HepG2 (cell line): Measurements from ENCODE around the gene RBM19. TPM values are rescaled to one million over a fixed set of nuclear protein-coding genes. Genes with fewer than 3 reads are reported as not detected.

Source experiments
- ATAC-seq: fragments of 200-7000 bp; cut with Tn5 transposase; 3 replicates; pipeline ENCODE4 v1.9.1; 2020; ENCODE audit warnings: mild to moderate bottlenecking, moderate library complexity
- BruUV-seq: library from RNA; stranded (reverse); fragments of 400-500 nt; replicated peaks from 2 replicates; lab custom pipeline; 2021; lab: Mats Ljungman, UMichigan
- CTCF ChIA-PET: fragments of 300-600 bp; formaldehyde crosslinking; extraction: SDS; loops from one replicate; lab custom pipeline; 2021; ENCODE audit warnings: low total read pairs, inconsistent platforms, low intra/inter-chr PET ratio; lab: Yijun Ruan, JAX
- POLR2A ChIA-PET: fragments of 350-600 bp; sonication (Branson Sonifier 250); formaldehyde crosslinking; loops from one replicate; lab custom pipeline; 2020; ENCODE audit warnings: antibody characterized with exemption, inconsistent platforms; lab: Yijun Ruan, JAX
- DNase-seq: peaks from one replicate; pipeline ENCODE4 v3.0.0-alpha.2; 2015; ENCODE audit warnings: low spot score
- FAIRE-seq: peaks from 3 replicates; lab custom pipeline; 2011; peaks lifted over from hg19 to GRCh38; lab: Jason Lieb, UNC
- H2AFZ ChIP-seq: one replicate; pipeline ENCODE4 v1.6.1; 2011; ENCODE audit warnings: low read length, inconsistent platforms
- H3K27ac ChIP-seq: fragments of 300-600 bp; 3 replicates; pipeline ENCODE4 v1.8.0; 2011; ENCODE audit warnings: mixed run types, mild to moderate bottlenecking, mixed read lengths, low read length, inconsistent platforms; ENCODE audit not compliant: insufficient read depth; ENCODE audit errors: extremely low read length
- H3K27me3 ChIP-seq, 2 experiments: fragments of 200-600 bp in 1 of 2; 2 replicates in 1 of 2; 3 replicates in 1 of 2; pipeline versions ENCODE4 v1.6.0 to v1.8.0; 2011; ENCODE audit warnings: low read length in 2 of 2, mild to moderate bottlenecking in 2 of 2, moderate library complexity in 2 of 2, inconsistent platforms in 1 of 2; ENCODE audit not compliant: insufficient read depth in 2 of 2, control insufficient read depth in 1 of 2
- H3K36me3 ChIP-seq, 2 experiments: fragments of 200-600 bp in 1 of 2; replicated peaks in 1 of 2; 2 replicates in 1 of 2; 3 replicates in 1 of 2; pipeline versions ENCODE4 v1.5.1 to v1.8.0; 2011; ENCODE audit warnings: low read length in 2 of 2, inconsistent platforms in 1 of 2; ENCODE audit not compliant: insufficient read depth in 2 of 2, control insufficient read depth in 1 of 2
- H3K4me1 ChIP-seq: 2 replicates; pipeline ENCODE4 v1.5.1; 2012; ENCODE audit warnings: low read length, inconsistent platforms; ENCODE audit not compliant: insufficient read depth
- H3K4me2 ChIP-seq: 2 replicates; pipeline ENCODE4 v1.6.0; 2011; ENCODE audit warnings: low read depth, low read length, inconsistent platforms
- H3K4me3 ChIP-seq, 3 experiments: fragments of 200-600 bp in 1 of 3; sonication (generic), shearing (Covaris generic) in 1 of 3; replicated peaks in 1 of 3; 2 replicates each; pipeline ENCODE4 v1.5.1; 2011 to 2016; ENCODE audit warnings: low read length in 3 of 3, inconsistent platforms in 2 of 3, low read depth in 2 of 3, mild to moderate bottlenecking in 2 of 3, control low read depth in 1 of 3, mixed read lengths in 1 of 3; ENCODE audit not compliant: insufficient read depth in 1 of 3
- H3K79me2 ChIP-seq: one replicate; pipeline ENCODE4 v1.6.1; 2011; ENCODE audit warnings: low read length, inconsistent platforms; ENCODE audit not compliant: insufficient read depth
- H3K9ac ChIP-seq: 2 replicates; pipeline ENCODE4 v1.6.0; 2011; ENCODE audit warnings: mild to moderate bottlenecking, low read depth, low read length, inconsistent platforms; ENCODE audit not compliant: insufficient read depth
- H3K9me3 ChIP-seq: 2 replicates; pipeline ENCODE4 v1.5.1; 2012; ENCODE audit warnings: mild to moderate bottlenecking, low read length
- H4K20me1 ChIP-seq: 2 replicates; pipeline ENCODE4 v1.6.0; 2011; ENCODE audit warnings: inconsistent platforms, mild to moderate bottlenecking, low read length, moderate library complexity; ENCODE audit not compliant: insufficient read depth
- EED ChIP-seq: sonication (generic); formaldehyde crosslinking; IDR thresholded peaks from 2 replicates; pipeline ENCODE4 v1.5.0; 2020; ENCODE audit warnings: mild to moderate bottlenecking, missing genetic modification reagents
- HDAC6 ChIP-seq: fragments of 200-600 bp; sonication (generic); IDR thresholded peaks from 2 replicates; pipeline ENCODE4 v1.7.0; 2017; ENCODE audit warnings: mild to moderate bottlenecking, antibody characterized with exemption, low read length, low read depth
- KDM2A ChIP-seq: sonication (generic); formaldehyde crosslinking; IDR thresholded peaks from 2 replicates; pipeline ENCODE4 v1.4.0; 2020; ENCODE audit warnings: low read depth, missing genetic modification reagents, borderline replicate concordance
- KDM6A ChIP-seq: IDR thresholded peaks from 2 replicates; pipeline ENCODE4 v1.6.1; 2016; ENCODE audit warnings: low read depth
- NR2F6 ChIP-seq, 2 experiments: IDR thresholded peaks; 2 replicates each; pipeline ENCODE4 v1.6.1; 2016; ENCODE audit warnings: antibody characterized with exemption in 1 of 2, mild to moderate bottlenecking in 1 of 2
- PCBP2 ChIP-seq: fragments of 200-400 bp; formaldehyde crosslinking; optimal IDR thresholded peaks from 2 replicates; pipeline ENCODE3; 2018; ENCODE audit warnings: low read length, low read depth; ENCODE audit not compliant: poor library complexity, severe bottlenecking
- PRMT3 ChIP-seq: sonication (generic); formaldehyde crosslinking; IDR thresholded peaks from 2 replicates; pipeline ENCODE4 v1.8.1; 2022; ENCODE audit warnings: low read depth, mild to moderate bottlenecking, moderate library complexity, missing genetic modification reagents, borderline replicate concordance
- TSC22D2 ChIP-seq: sonication (generic); formaldehyde crosslinking; IDR thresholded peaks from 2 replicates; pipeline ENCODE4 v1.5.1; 2020; ENCODE audit warnings: missing genetic modification reagents, mild to moderate bottlenecking, borderline replicate concordance
- ZKSCAN5 ChIP-seq: sonication (generic); formaldehyde crosslinking; IDR thresholded peaks from 2 replicates; pipeline ENCODE4 v1.5.1; 2020; ENCODE audit warnings: mild to moderate bottlenecking, missing genetic modification reagents
- ZNF263 ChIP-seq: sonication (generic); formaldehyde crosslinking; IDR thresholded peaks from 2 replicates; pipeline ENCODE4 v1.4.0; 2020; ENCODE audit warnings: missing genetic modification reagents
- ZNF329 ChIP-seq: sonication (generic); formaldehyde crosslinking; IDR thresholded peaks from 2 replicates; pipeline ENCODE4 v1.9.0; 2021; ENCODE audit warnings: low read depth, mild to moderate bottlenecking, missing genetic modification reagents
- ZNF362 ChIP-seq: sonication (generic); formaldehyde crosslinking; IDR thresholded peaks from 2 replicates; pipeline ENCODE4 v1.4.0; 2020; ENCODE audit warnings: missing genetic modification reagents, mild to moderate bottlenecking, borderline replicate concordance
- ZNF441 ChIP-seq: sonication (generic); formaldehyde crosslinking; IDR thresholded peaks from 2 replicates; pipeline ENCODE4 v1.7.0; 2021; ENCODE audit warnings: missing genetic modification reagents, borderline replicate concordance
- ZNF546 ChIP-seq: sonication (generic); formaldehyde crosslinking; conservative IDR thresholded peaks from 2 replicates; pipeline ENCODE4 v1.8.1; 2023; ENCODE audit warnings: mild to moderate bottlenecking, missing genetic modification reagents
- ZNF564 ChIP-seq: sonication (generic); formaldehyde crosslinking; IDR thresholded peaks from 2 replicates; pipeline ENCODE4 v1.8.1; 2023; ENCODE audit warnings: mild to moderate bottlenecking, missing genetic modification reagents
- ZNF614 ChIP-seq: IDR thresholded peaks from 2 replicates; pipeline ENCODE4 v1.6.1; 2018; ENCODE audit warnings: missing biosample characterization, missing genetic modification reagents, inconsistent platforms, borderline replicate concordance
- ZNF746 ChIP-seq: sonication (generic); formaldehyde crosslinking; IDR thresholded peaks from 2 replicates; pipeline ENCODE4 v1.8.0; 2022; ENCODE audit warnings: mild to moderate bottlenecking, missing genetic modification reagents
- WGBS: methylation state at CpG from one replicate; pipeline ENCODE4 v1.1.6; 2017; ENCODE audit warnings: low lambda C conversion rate; 5-methylcytosine and 5-hydroxymethylcytosine counted together
- in situ Hi-C: cut with HindIII; loops from 2 replicates; pipeline ENCODE4 v1.10.0; 2017; ENCODE audit warnings: low pct_unique_long_range_greater_than_20kb; ENCODE audit not compliant: extremely low pct_ligation_motif_present
- intact Hi-C: fragments of 100-400 bp; cut with micrococcal nuclease; formaldehyde crosslinking; loops from one replicate; pipeline ENCODE4 v1.10.0; 2022; ENCODE audit not compliant: unreplicated experiment
- polyA plus RNA-seq, 8 experiments: library from polyadenylated mRNA; depleted of rRNA in 3 of 8; stranded (reverse) in 7 of 8; unstranded in 1 of 8; fragments of >200 nt; fragmentation: Illumina TruSeq in 4 of 8; extraction: Trizol in 4 of 8; gene quantifications; 2 replicates each; pipeline versions ENCODE4 v1.2.1 to v1.2.3, GENCODE V29; 2011 to 2016; ENCODE audit warnings: low read depth in 4 of 8, missing spikeins in 1 of 8, mixed read lengths in 1 of 8; ENCODE audit not compliant: insufficient read depth in 1 of 8
- total RNA-seq, 5 experiments: library from RNA; depleted of rRNA; stranded (reverse); fragments of >200 nt; fragmentation: Illumina TruSeq; extraction: Trizol; gene quantifications; 2 replicates each; pipeline ENCODE4 v1.2.3, GENCODE V29; 2016; ENCODE audit warnings: low read depth in 1 of 5
- TF ChIP-seq, protein P1 (sequence below): sonication (generic); formaldehyde crosslinking; IDR thresholded peaks from 2 replicates; pipeline ENCODE4 v1.8.1; 2022; ENCODE audit warnings: mild to moderate bottlenecking, missing genetic modification reagents

Gene RBM19
- total and polyA plus RNA-seq, 2 of the 13 experiments (the other 11 are each of a cell fraction or from before 2014, with no cell fraction given) = 19.3 to 32.2 TPM

GRCh38 chr12:113958108-113958507 is 8.0 kb downstream of the RBM19 start:
- peaks cover 2% of the 10 kb centered on the region for H3K79me2 ChIP-seq
- in situ Hi-C loops = no loop called here
- CTCF ChIA-PET = no interaction called here
- ATAC-seq (no peak), DNase-seq (no peak), FAIRE-seq (no peak)
- POLR2A ChIA-PET = interaction anchor here (0.8 kb wide), 1 partner anchor 8 kb away, joined by 4 read pairs; no protein-coding TSS in a partner anchor
- H3K9me3 ChIP-seq = no peaks in the 10 kb centered on the region
- peaks cover 49 to 88% of the 10 kb centered on the region in 2 experiments for H3K36me3 ChIP-seq
- no peaks in the 10 kb centered on the region for H4K20me1 ChIP-seq
- WGBS = 100% methylated on average over 4 of the region's 5 CpGs
- intact Hi-C loops = no loop called here
- TF ChIP-seq ZNF263 (CRISPR knock-in tag) (no peak), ZNF329 (CRISPR knock-in tag) (no peak), KDM2A (CRISPR knock-in tag) (no peak)
- H3K27me3 ChIP-seq = no peaks in the 10 kb centered on the region
- no peak overlapping the region for H3K4me3 ChIP-seq
- no peaks in the 10 kb centered on the region for H3K4me1 ChIP-seq
- H3K27ac ChIP-seq = no peak overlapping the region
- no TSS peak for BruUV-seq
- no peak overlapping the region for H2AFZ ChIP-seq
- no peak overlapping the region for H3K4me2 ChIP-seq
- H3K9ac ChIP-seq = no peak overlapping the region

- ATAC-seq = no peak
- Histone ChIP-seq H3K9me3 (no peaks in the 10 kb centered on the region), H3K27me3 (no peaks in the 10 kb centered on the region), H3K9ac (no peak overlapping the region), H3K4me1 (no peaks in the 10 kb centered on the region), H3K79me2 (no peaks in the 10 kb centered on the region), H3K4me2 (no peak overlapping the region), H4K20me1 (no peaks in the 10 kb centered on the region), H3K27ac (no peak overlapping the region), H3K4me3 (no peak overlapping the region), H2AFZ (no peak overlapping the region), H3K36me3 (peaks cover 49 to 88% of the 10 kb centered on the region in 2 experiments)
- ChIA-PET CTCF (no interaction called here), POLR2A (interaction anchor here (0.8 kb wide), 1 partner anchor 9 kb away, joined by 4 read pairs; no protein-coding TSS in a partner anchor)
- intact Hi-C loops (no loop called here), in situ Hi-C loops (no loop called here)
- FAIRE-seq = no peak
- no peak for DNase-seq
- 89% methylated on average over 17 of the region's 17 CpGs for WGBS
- BruUV-seq = no TSS peak
- TF ChIP-seq, protein P1, sequence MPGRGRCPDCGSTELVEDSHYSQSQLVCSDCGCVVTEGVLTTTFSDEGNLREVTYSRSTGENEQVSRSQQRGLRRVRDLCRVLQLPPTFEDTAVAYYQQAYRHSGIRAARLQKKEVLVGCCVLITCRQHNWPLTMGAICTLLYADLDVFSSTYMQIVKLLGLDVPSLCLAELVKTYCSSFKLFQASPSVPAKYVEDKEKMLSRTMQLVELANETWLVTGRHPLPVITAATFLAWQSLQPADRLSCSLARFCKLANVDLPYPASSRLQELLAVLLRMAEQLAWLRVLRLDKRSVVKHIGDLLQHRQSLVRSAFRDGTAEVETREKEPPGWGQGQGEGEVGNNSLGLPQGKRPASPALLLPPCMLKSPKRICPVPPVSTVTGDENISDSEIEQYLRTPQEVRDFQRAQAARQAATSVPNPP (CRISPR knock-in tag) = no peak
- TF ChIP-seq ZNF362 = no peak
- no peak for TF ChIP-seq HDAC6
- no peak for TF ChIP-seq EED (CRISPR knock-in tag)
- TF ChIP-seq TSC22D2 = no peak
- TF ChIP-seq ZNF441 (CRISPR knock-in tag) = no peak
- TF ChIP-seq PRMT3 = no peak
- no peak for TF ChIP-seq ZNF564 (CRISPR knock-in tag)
- TF ChIP-seq PCBP2 = no peak
- no peak for TF ChIP-seq ZNF614 (CRISPR knock-in tag)
- no peak for TF ChIP-seq ZNF746
- no peak for TF ChIP-seq NR2F6 (IDR thresholded peaks at IDR 0.05)
- TF ChIP-seq NR2F6 (CRISPR knock-in tag; IDR thresholded peaks at IDR 0.05) = no peak
- TF ChIP-seq ZNF546 (CRISPR knock-in tag) = no peak
- TF ChIP-seq KDM6A (CRISPR knock-in tag) = no peak
- no peak for TF ChIP-seq ZKSCAN5 (CRISPR knock-in tag)
Observed at GRCh38 chr12:113957627-113958026, 8.5 kb downstream of the RBM19 start.
